Ishikawa (cell line): ENCODE results near the gene SGO2.

Source experiments
- EGR1 ChIP-seq: IDR thresholded peaks from 2 replicates; pipeline ENCODE4 v1.6.1; 2012
- EP300 ChIP-seq: IDR thresholded peaks from 2 replicates; pipeline ENCODE4 v1.6.1; 2012; ENCODE audit warnings: borderline replicate concordance
- YY1 ChIP-seq: IDR thresholded peaks from 2 replicates; pipeline ENCODE4 v1.6.1; 2012; ENCODE audit warnings: low read depth
- ZBTB7A ChIP-seq: IDR thresholded peaks from 2 replicates; pipeline ENCODE4 v1.6.1; 2012; ENCODE audit warnings: low read depth

DNA sequence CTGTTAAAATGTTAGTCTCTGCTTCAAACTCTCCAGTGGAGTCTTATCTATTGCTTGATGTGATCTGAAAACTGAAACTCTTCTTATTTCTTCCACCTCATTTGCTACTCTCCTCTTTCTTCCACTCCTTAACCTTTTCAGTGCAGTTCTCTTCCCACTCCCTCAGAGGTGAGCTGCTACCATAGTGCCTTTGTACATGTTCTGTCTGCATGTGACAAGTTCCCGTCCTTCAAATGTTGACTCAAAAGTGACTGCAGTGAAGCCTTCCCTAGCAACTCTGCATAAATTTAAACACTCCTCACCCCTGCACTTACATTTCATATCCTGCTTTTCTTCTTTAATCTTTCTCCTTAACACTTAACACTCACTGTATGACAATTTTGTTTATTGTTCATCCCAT is 12.1 kb downstream of the SGO2 start:
- no peak for TF ChIP-seq EP300
- no peak for TF ChIP-seq YY1
- TF ChIP-seq ZBTB7A = no peak
- no peak for TF ChIP-seq EGR1
